PC-3 (cell line): Measurements from ENCODE around the gene FAM24B.

ENCODE experiments used
- EZH2 ChIP-seq: fragments of 300-600 bp; sonication (generic); IDR thresholded peaks from one replicate; pipeline ENCODE4 v1.6.1; 2017; ENCODE audit warnings: antibody characterized with exemption, mild to moderate bottlenecking, low read length; ENCODE audit not compliant: unreplicated experiment
- EZH2phosphoT487 ChIP-seq: fragments of 300-600 bp; sonication (generic); IDR thresholded peaks from 2 replicates; pipeline ENCODE4 v1.6.1; 2018; ENCODE audit warnings: mild to moderate bottlenecking, antibody characterized with exemption, low read length, borderline replicate concordance
- TF ChIP-seq, protein P1 (sequence below): fragments of 300-600 bp; sonication (generic); conservative IDR thresholded peaks from 2 replicates; pipeline ENCODE4 v1.5.1; 2017; ENCODE audit warnings: antibody characterized with exemption, low read depth, mild to moderate bottlenecking, low read length

DNA sequence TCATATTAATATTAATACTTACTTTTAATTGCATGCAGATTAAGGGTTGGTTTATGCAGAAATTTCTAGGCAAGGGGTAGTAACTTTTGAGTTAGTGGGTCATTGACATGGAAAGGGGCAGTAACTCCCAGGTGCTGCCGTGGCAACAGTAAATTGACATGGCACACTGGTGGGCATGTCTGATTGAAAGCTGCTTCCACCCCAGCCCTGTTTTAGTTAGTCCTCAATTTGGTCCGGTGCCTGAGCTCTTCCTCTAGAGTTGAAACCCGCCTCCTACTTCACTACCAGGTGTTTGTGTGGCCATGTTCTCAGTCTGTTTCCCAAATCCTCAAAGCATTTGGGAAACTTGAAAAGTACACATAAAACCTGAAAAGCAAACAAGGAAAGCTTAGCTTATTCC lies 52.1 kb downstream of the FAM24B start:
- TF ChIP-seq, protein P1, sequence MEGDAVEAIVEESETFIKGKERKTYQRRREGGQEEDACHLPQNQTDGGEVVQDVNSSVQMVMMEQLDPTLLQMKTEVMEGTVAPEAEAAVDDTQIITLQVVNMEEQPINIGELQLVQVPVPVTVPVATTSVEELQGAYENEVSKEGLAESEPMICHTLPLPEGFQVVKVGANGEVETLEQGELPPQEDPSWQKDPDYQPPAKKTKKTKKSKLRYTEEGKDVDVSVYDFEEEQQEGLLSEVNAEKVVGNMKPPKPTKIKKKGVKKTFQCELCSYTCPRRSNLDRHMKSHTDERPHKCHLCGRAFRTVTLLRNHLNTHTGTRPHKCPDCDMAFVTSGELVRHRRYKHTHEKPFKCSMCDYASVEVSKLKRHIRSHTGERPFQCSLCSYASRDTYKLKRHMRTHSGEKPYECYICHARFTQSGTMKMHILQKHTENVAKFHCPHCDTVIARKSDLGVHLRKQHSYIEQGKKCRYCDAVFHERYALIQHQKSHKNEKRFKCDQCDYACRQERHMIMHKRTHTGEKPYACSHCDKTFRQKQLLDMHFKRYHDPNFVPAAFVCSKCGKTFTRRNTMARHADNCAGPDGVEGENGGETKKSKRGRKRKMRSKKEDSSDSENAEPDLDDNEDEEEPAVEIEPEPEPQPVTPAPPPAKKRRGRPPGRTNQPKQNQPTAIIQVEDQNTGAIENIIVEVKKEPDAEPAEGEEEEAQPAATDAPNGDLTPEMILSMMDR, result no peak
- TF ChIP-seq EZH2phosphoT487 (no peak), EZH2 (no peak)
